Measurements from ENCODE around the gene MARK4. TPM values are rescaled to one million over a fixed set of nuclear protein-coding genes. Genes with fewer than 3 reads are reported as not detected.

The MARK4 gene
- total RNA-seq, 2 experiments from 2014 or later, result 18.1 to 19.8 TPM

- Mint-ChIP-seq H3K4me1 (ENCODE audit: low read depth) (no peaks in the 10 kb centered on the region), H3K4me3 (no peak overlapping the region), H3K27me3 (no peaks in the 10 kb centered on the region), H3K9me3 (no peaks in the 10 kb centered on the region), H3K36me3 (ENCODE audit: low read depth) (peaks cover 53% of the 10 kb centered on the region), H3K27ac (no peak overlapping the region)
- Histone ChIP-seq H3K27ac (ENCODE audit: low read depth in 1 of 2, low read length in 2 of 2) (no peak overlapping the region), H3K4me3 (ENCODE audit: low read length) (no peak overlapping the region), H3K27me3 (ENCODE audit: control insufficient read depth in 1 of 2, insufficient read depth in 2 of 2, low read length in 2 of 2) (no peaks in the 10 kb centered on the region), H3K9me3 (ENCODE audit: control insufficient read depth in 1 of 2, insufficient read depth in 1 of 2, low read length in 2 of 2) (no peaks in the 10 kb centered on the region), H3K4me1 (ENCODE audit: insufficient read depth, low read length) (no peaks in the 10 kb centered on the region), H3K36me3 (ENCODE audit: insufficient read depth, low read length) (peaks cover 16% of the 10 kb centered on the region)
- DNase-seq (no peak), ATAC-seq (ENCODE audit: poor library complexity) (no peak)
- TF ChIP-seq CTCF (IDR thresholded peaks at IDR 0.05), result no peak
- CTCF ChIA-PET, result no interaction called here
- intact Hi-C loops (cut with DNase I, micrococcal nuclease), result no loop called here
- POLR2A ChIA-PET, result no interaction called here
These were observed 48.6 kb downstream of the MARK4 start for GRCh38 chr19:45299719-45300118.

- no peaks in the 10 kb centered on the region for H3K9me3 ChIP-seq (ENCODE audit: control insufficient read depth in 1 of 2, insufficient read depth in 1 of 2, low read length in 2 of 2)
- Mint-ChIP-seq H3K27ac (no peak overlapping the region), H3K27me3 (no peaks in the 10 kb centered on the region), H3K4me1 (ENCODE audit: low read depth) (no peaks in the 10 kb centered on the region), H3K4me3 (no peak overlapping the region), H3K9me3 (no peaks in the 10 kb centered on the region), H3K36me3 (ENCODE audit: low read depth) (peaks cover 34% of the 10 kb centered on the region)
- CTCF ChIA-PET, result no interaction called here
- H3K27me3 ChIP-seq (ENCODE audit: control insufficient read depth in 1 of 2, insufficient read depth in 2 of 2, low read length in 2 of 2), result no peaks in the 10 kb centered on the region
- TF ChIP-seq CTCF (IDR thresholded peaks at IDR 0.05), result no peak
- no peaks in the 10 kb centered on the region for H3K4me1 ChIP-seq (ENCODE audit: insufficient read depth, low read length)
- no peak overlapping the region for H3K27ac ChIP-seq (ENCODE audit: low read depth in 1 of 2, low read length in 2 of 2)
- no peak overlapping the region for H3K4me3 ChIP-seq (ENCODE audit: low read length)
- no peak for DNase-seq
- POLR2A ChIA-PET, result no interaction called here
- peaks cover 4% of the 10 kb centered on the region for H3K36me3 ChIP-seq (ENCODE audit: insufficient read depth, low read length)
- ATAC-seq (ENCODE audit: poor library complexity), result no peak
- intact Hi-C loops (cut with DNase I, micrococcal nuclease), result no loop called here
These were observed 51.3 kb downstream of the MARK4 start for GRCh38 chr19:45302416-45302815.

GRCh38 chr19:45303269-45304060 lies 52.4 kb downstream of the MARK4 start:
- Mint-ChIP-seq H3K27me3 (no peaks in the 10 kb centered on the region), H3K4me3 (no peak overlapping the region), H3K4me1 (ENCODE audit: low read depth) (no peaks in the 10 kb centered on the region), H3K36me3 (ENCODE audit: low read depth) (peaks cover 28% of the 10 kb centered on the region), H3K27ac (no peak overlapping the region), H3K9me3 (no peaks in the 10 kb centered on the region)
- intact Hi-C loops (cut with DNase I, micrococcal nuclease), result no loop called here
- Histone ChIP-seq H3K27ac (ENCODE audit: low read depth in 1 of 2, low read length in 2 of 2) (no peak overlapping the region), H3K27me3 (ENCODE audit: control insufficient read depth in 1 of 2, insufficient read depth in 2 of 2, low read length in 2 of 2) (no peaks in the 10 kb centered on the region), H3K4me1 (ENCODE audit: insufficient read depth, low read length) (no peaks in the 10 kb centered on the region), H3K36me3 (ENCODE audit: insufficient read depth, low read length) (peaks cover 4% of the 10 kb centered on the region), H3K9me3 (ENCODE audit: control insufficient read depth in 1 of 2, insufficient read depth in 1 of 2, low read length in 2 of 2) (peaks cover 0 to 5% of the 10 kb centered on the region in 2 experiments), H3K4me3 (ENCODE audit: low read length) (no peak overlapping the region)
- ChIA-PET CTCF (no interaction called here), POLR2A (no interaction called here)
- DNase-seq, result no peak
- TF ChIP-seq CTCF (IDR thresholded peaks at IDR 0.05), result no peak
- no peak for ATAC-seq (ENCODE audit: poor library complexity)

Data from CD4-positive, alpha-beta T cell (primary cell).